HepG2 (cell line): Measurements from ENCODE around the gene KCNT1. TPM values are rescaled to one million over a fixed set of nuclear protein-coding genes. Genes with fewer than 3 reads are reported as not detected.

Source experiments
- ATAC-seq: fragments of 200-7000 bp; cut with Tn5 transposase; 3 replicates; pipeline ENCODE4 v1.9.1; 2020; ENCODE audit warnings: mild to moderate bottlenecking, moderate library complexity
- BruUV-seq: library from RNA; stranded (reverse); fragments of 400-500 nt; replicated peaks from 2 replicates; lab custom pipeline; 2021; lab: Mats Ljungman, UMichigan
- CTCF ChIA-PET: fragments of 300-600 bp; formaldehyde crosslinking; extraction: SDS; loops from one replicate; lab custom pipeline; 2021; ENCODE audit warnings: low total read pairs, inconsistent platforms, low intra/inter-chr PET ratio; lab: Yijun Ruan, JAX
- POLR2A ChIA-PET: fragments of 350-600 bp; sonication (Branson Sonifier 250); formaldehyde crosslinking; loops from one replicate; lab custom pipeline; 2020; ENCODE audit warnings: antibody characterized with exemption, inconsistent platforms; lab: Yijun Ruan, JAX
- DNase-seq: peaks from one replicate; pipeline ENCODE4 v3.0.0-alpha.2; 2015; ENCODE audit warnings: low spot score
- FAIRE-seq: peaks from 3 replicates; lab custom pipeline; 2011; peaks lifted over from hg19 to GRCh38; lab: Jason Lieb, UNC
- H2AFZ ChIP-seq: one replicate; pipeline ENCODE4 v1.6.1; 2011; ENCODE audit warnings: low read length, inconsistent platforms
- H3K27ac ChIP-seq: fragments of 300-600 bp; 3 replicates; pipeline ENCODE4 v1.8.0; 2011; ENCODE audit warnings: mixed run types, mild to moderate bottlenecking, mixed read lengths, low read length, inconsistent platforms; ENCODE audit not compliant: insufficient read depth; ENCODE audit errors: extremely low read length
- H3K27me3 ChIP-seq, 2 experiments: fragments of 200-600 bp in 1 of 2; 2 replicates in 1 of 2; 3 replicates in 1 of 2; pipeline versions ENCODE4 v1.6.0 to v1.8.0; 2011; ENCODE audit warnings: low read length in 2 of 2, mild to moderate bottlenecking in 2 of 2, moderate library complexity in 2 of 2, inconsistent platforms in 1 of 2; ENCODE audit not compliant: insufficient read depth in 2 of 2, control insufficient read depth in 1 of 2
- H3K36me3 ChIP-seq, 2 experiments: fragments of 200-600 bp in 1 of 2; replicated peaks in 1 of 2; 2 replicates in 1 of 2; 3 replicates in 1 of 2; pipeline versions ENCODE4 v1.5.1 to v1.8.0; 2011; ENCODE audit warnings: low read length in 2 of 2, inconsistent platforms in 1 of 2; ENCODE audit not compliant: insufficient read depth in 2 of 2, control insufficient read depth in 1 of 2
- H3K4me1 ChIP-seq: 2 replicates; pipeline ENCODE4 v1.5.1; 2012; ENCODE audit warnings: low read length, inconsistent platforms; ENCODE audit not compliant: insufficient read depth
- H3K4me2 ChIP-seq: 2 replicates; pipeline ENCODE4 v1.6.0; 2011; ENCODE audit warnings: low read depth, low read length, inconsistent platforms
- H3K4me3 ChIP-seq, 3 experiments: fragments of 200-600 bp in 1 of 3; sonication (generic), shearing (Covaris generic) in 1 of 3; replicated peaks in 1 of 3; 2 replicates each; pipeline ENCODE4 v1.5.1; 2011 to 2016; ENCODE audit warnings: low read length in 3 of 3, inconsistent platforms in 2 of 3, low read depth in 2 of 3, mild to moderate bottlenecking in 2 of 3, control low read depth in 1 of 3, mixed read lengths in 1 of 3; ENCODE audit not compliant: insufficient read depth in 1 of 3
- H3K79me2 ChIP-seq: one replicate; pipeline ENCODE4 v1.6.1; 2011; ENCODE audit warnings: low read length, inconsistent platforms; ENCODE audit not compliant: insufficient read depth
- H3K9ac ChIP-seq: 2 replicates; pipeline ENCODE4 v1.6.0; 2011; ENCODE audit warnings: mild to moderate bottlenecking, low read depth, low read length, inconsistent platforms; ENCODE audit not compliant: insufficient read depth
- H3K9me3 ChIP-seq: 2 replicates; pipeline ENCODE4 v1.5.1; 2012; ENCODE audit warnings: mild to moderate bottlenecking, low read length
- H4K20me1 ChIP-seq: 2 replicates; pipeline ENCODE4 v1.6.0; 2011; ENCODE audit warnings: inconsistent platforms, mild to moderate bottlenecking, low read length, moderate library complexity; ENCODE audit not compliant: insufficient read depth
- ASH2L ChIP-seq: fragments of 300-600, 200-600 bp; sonication (generic); IDR thresholded peaks from 2 replicates; pipeline ENCODE4 v1.7.0; 2017; ENCODE audit warnings: low read depth, mild to moderate bottlenecking, moderate library complexity, mixed read lengths, low read length; ENCODE audit not compliant: insufficient read length
- ATF5 ChIP-seq: sonication (generic); formaldehyde crosslinking; IDR thresholded peaks from 2 replicates; pipeline ENCODE4 v1.4.0; 2020; ENCODE audit warnings: mild to moderate bottlenecking, low read depth, missing genetic modification reagents
- FOXK2 ChIP-seq: fragments of 450-650 bp; IDR thresholded peaks from 2 replicates; pipeline ENCODE4 v1.6.1; 2016
- HNF4A ChIP-seq: sonication (generic); formaldehyde crosslinking; IDR thresholded peaks from 2 replicates; pipeline ENCODE4 v1.4.0; 2020; ENCODE audit warnings: missing genetic modification reagents
- IKZF4 ChIP-seq: sonication (generic); formaldehyde crosslinking; IDR thresholded peaks from 2 replicates; pipeline ENCODE4 v1.5.1; 2020; ENCODE audit warnings: borderline replicate concordance, mild to moderate bottlenecking, low read depth, missing genetic modification reagents; ENCODE audit errors: not compliant biosample characterization
- MYC ChIP-seq: sonication (generic); formaldehyde crosslinking; IDR thresholded peaks from 2 replicates; pipeline ENCODE4 v1.9.0; 2021; ENCODE audit warnings: missing genetic modification reagents, borderline replicate concordance
- NPAS2 ChIP-seq: sonication (generic); formaldehyde crosslinking; IDR thresholded peaks from 2 replicates; pipeline ENCODE4 v1.8.0; 2022; ENCODE audit warnings: mild to moderate bottlenecking, missing genetic modification reagents, borderline replicate concordance
- NR2C2 ChIP-seq: sonication (generic); formaldehyde crosslinking; IDR thresholded peaks from 2 replicates; pipeline ENCODE4 v1.4.0; 2020; ENCODE audit warnings: missing genetic modification reagents, mild to moderate bottlenecking, moderate library complexity, borderline replicate concordance
- RCOR2 ChIP-seq: IDR thresholded peaks from 2 replicates; pipeline ENCODE4 v1.6.1; 2016; ENCODE audit warnings: missing biosample characterization, missing genetic modification reagents
- RELA ChIP-seq: sonication (generic); formaldehyde crosslinking; IDR thresholded peaks from 2 replicates; pipeline ENCODE4 v1.4.0; 2020; ENCODE audit warnings: missing genetic modification reagents
- SP140L ChIP-seq: sonication (generic); formaldehyde crosslinking; IDR thresholded peaks from 2 replicates; pipeline ENCODE4 v1.4.0; 2020; ENCODE audit warnings: missing genetic modification reagents, borderline replicate concordance
- STAG1 ChIP-seq: sonication (generic); formaldehyde crosslinking; IDR thresholded peaks from 2 replicates; pipeline ENCODE4 v1.4.0; 2020; ENCODE audit warnings: missing genetic modification reagents
- TOPORS ChIP-seq: sonication (generic); formaldehyde crosslinking; IDR thresholded peaks from 2 replicates; pipeline ENCODE4 v1.8.0; 2023; ENCODE audit warnings: mild to moderate bottlenecking, missing genetic modification reagents
- ZBTB42 ChIP-seq: sonication (generic); formaldehyde crosslinking; IDR thresholded peaks from 2 replicates; pipeline ENCODE4 v1.5.0; 2020; ENCODE audit warnings: mild to moderate bottlenecking, missing genetic modification reagents
- ZFX ChIP-seq: sonication (generic); formaldehyde crosslinking; IDR thresholded peaks from 2 replicates; pipeline ENCODE4 v1.4.0; 2020; ENCODE audit warnings: mild to moderate bottlenecking, low read depth, missing genetic modification reagents, moderate library complexity
- ZNF256 ChIP-seq: sonication (generic); formaldehyde crosslinking; conservative IDR thresholded peaks from 2 replicates; pipeline ENCODE4 v1.4.0; 2020; ENCODE audit warnings: missing genetic modification reagents
- ZSCAN9 ChIP-seq: IDR thresholded peaks from 2 replicates; pipeline ENCODE4 v1.6.1; 2016; ENCODE audit warnings: borderline replicate concordance
- WGBS: methylation state at CpG from one replicate; pipeline ENCODE4 v1.1.6; 2017; ENCODE audit warnings: low lambda C conversion rate; 5-methylcytosine and 5-hydroxymethylcytosine counted together
- in situ Hi-C: cut with HindIII; loops from 2 replicates; pipeline ENCODE4 v1.10.0; 2017; ENCODE audit warnings: low pct_unique_long_range_greater_than_20kb; ENCODE audit not compliant: extremely low pct_ligation_motif_present
- intact Hi-C: fragments of 100-400 bp; cut with micrococcal nuclease; formaldehyde crosslinking; loops from one replicate; pipeline ENCODE4 v1.10.0; 2022; ENCODE audit not compliant: unreplicated experiment
- polyA plus RNA-seq, 8 experiments: library from polyadenylated mRNA; depleted of rRNA in 3 of 8; stranded (reverse) in 7 of 8; unstranded in 1 of 8; fragments of >200 nt; fragmentation: Illumina TruSeq in 4 of 8; extraction: Trizol in 4 of 8; gene quantifications; 2 replicates each; pipeline versions ENCODE4 v1.2.1 to v1.2.3, GENCODE V29; 2011 to 2016; ENCODE audit warnings: low read depth in 4 of 8, missing spikeins in 1 of 8, mixed read lengths in 1 of 8; ENCODE audit not compliant: insufficient read depth in 1 of 8
- total RNA-seq, 5 experiments: library from RNA; depleted of rRNA; stranded (reverse); fragments of >200 nt; fragmentation: Illumina TruSeq; extraction: Trizol; gene quantifications; 2 replicates each; pipeline ENCODE4 v1.2.3, GENCODE V29; 2016; ENCODE audit warnings: low read depth in 1 of 5

The KCNT1 gene
- total and polyA plus RNA-seq, 2 of the 13 experiments (the other 11 are each of a cell fraction or from before 2014, with no cell fraction given) = not detected

- H3K79me2 ChIP-seq = no peaks in the 10 kb centered on the region
- intact Hi-C loops = no loop called here
Observed at GRCh38 chr9:135810806-135811575, 109.0 kb downstream of the KCNT1 start.

GRCh38 chr9:135811801-135812200 is 109.8 kb downstream of the KCNT1 start:
- DNase-seq (no peak), ATAC-seq (no peak), FAIRE-seq (no peak)
- H3K27ac ChIP-seq = no peak overlapping the region
- CTCF ChIA-PET = no interaction called here
- H3K79me2 ChIP-seq = no peaks in the 10 kb centered on the region
- no peak overlapping the region for H3K4me2 ChIP-seq
- H3K9ac ChIP-seq = no peak overlapping the region
- 96% methylated on average over 11 of the region's 11 CpGs for WGBS
- H2AFZ ChIP-seq = no peak overlapping the region
- H3K4me1 ChIP-seq = no peaks in the 10 kb centered on the region
- H3K27me3 ChIP-seq = no peaks in the 10 kb centered on the region
- no peaks in the 10 kb centered on the region for H3K9me3 ChIP-seq
- intact Hi-C loops (no loop called here), in situ Hi-C loops (no loop called here)
- TF ChIP-seq RCOR2 = no peak
- TF ChIP-seq ZFX = no peak
- no peak for TF ChIP-seq IKZF4 (CRISPR knock-in tag)
- no peak for TF ChIP-seq ZBTB42 (CRISPR knock-in tag)
- TF ChIP-seq NR2C2 (CRISPR knock-in tag) = no peak
- no peak for TF ChIP-seq ASH2L
- TF ChIP-seq HNF4A = no peak
- no peak for TF ChIP-seq STAG1 (CRISPR knock-in tag)
- TF ChIP-seq RELA = no peak
- no peak for TF ChIP-seq SP140L
- no peak for TF ChIP-seq MYC (CRISPR knock-in tag)
- TF ChIP-seq NPAS2 (CRISPR knock-in tag) = no peak
- TF ChIP-seq ZNF256 = no peak
- TF ChIP-seq ATF5 = no peak
- TF ChIP-seq TOPORS (CRISPR knock-in tag) = no peak
- no peak for TF ChIP-seq ZSCAN9 (CRISPR knock-in tag)
- POLR2A ChIA-PET = no interaction called here
- BruUV-seq = no TSS peak
- H3K4me3 ChIP-seq = no peak overlapping the region
- no peaks in the 10 kb centered on the region for H4K20me1 ChIP-seq
- peaks cover 18 to 63% of the 10 kb centered on the region in 2 experiments; a peak in 4 of 5 replicates for H3K36me3 ChIP-seq

More at GRCh38 chr9:135810806-135811575, 109.0 kb downstream of the KCNT1 start:
- no peak overlapping the region for H2AFZ ChIP-seq
- H3K9me3 ChIP-seq = no peaks in the 10 kb centered on the region
- H3K4me2 ChIP-seq = no peak overlapping the region
- H3K27ac ChIP-seq = no peak overlapping the region
- no peak for DNase-seq
- H3K9ac ChIP-seq = no peak overlapping the region
- H3K36me3 ChIP-seq = peaks cover 18 to 55% of the 10 kb centered on the region in 2 experiments; a peak in 4 of 5 replicates
- H4K20me1 ChIP-seq = no peaks in the 10 kb centered on the region
- BruUV-seq = no TSS peak
- 97% methylated on average over 16 of the region's 23 CpGs for WGBS
- H3K27me3 ChIP-seq = no peaks in the 10 kb centered on the region
- no peak for TF ChIP-seq FOXK2
- ChIA-PET CTCF (no interaction called here), POLR2A (no interaction called here)
- in situ Hi-C loops = no loop called here
- H3K4me3 ChIP-seq = no peak overlapping the region
- H3K4me1 ChIP-seq = no peaks in the 10 kb centered on the region
- no peak for ATAC-seq
- FAIRE-seq = no peak
